SH-SY5Y (cell line): Measurements from ENCODE around the gene ATP9A.

Experiments used
- GATA2 ChIP-seq: IDR thresholded peaks from 2 replicates; pipeline ENCODE4 v1.6.1; 2011; ENCODE audit warnings: mild to moderate bottlenecking, low read depth, low read length
- GATA3 ChIP-seq: IDR thresholded peaks from 2 replicates; pipeline ENCODE4 v1.6.1; 2011; ENCODE audit warnings: low read depth, mild to moderate bottlenecking, low read length, moderate library complexity

Gene ATP9A

DNA sequence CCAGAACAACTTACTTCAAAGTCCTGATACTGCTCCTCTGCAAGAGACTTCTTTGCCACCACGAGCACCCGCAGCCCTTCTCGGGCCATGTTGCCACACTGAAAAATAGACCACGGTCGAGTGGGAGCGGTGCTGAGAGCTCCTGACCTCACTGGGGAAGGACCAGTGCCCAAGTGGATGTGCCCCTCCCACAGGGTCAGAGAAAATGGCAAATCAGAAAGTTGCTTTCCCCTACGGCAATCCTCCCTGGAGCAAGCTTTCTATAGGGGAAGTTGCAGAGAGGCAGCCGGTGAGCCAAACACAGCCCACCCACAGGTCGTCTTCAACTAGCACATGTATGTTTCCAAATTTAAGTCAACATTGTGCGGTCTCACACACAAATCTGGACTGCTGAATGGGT lies 140.6 kb downstream of the ATP9A start:
- no peak for TF ChIP-seq GATA2
- no peak for TF ChIP-seq GATA3

- no peak for TF ChIP-seq GATA2
- TF ChIP-seq GATA3: no peak
Observed at GRCh38 chr20:51625105-51625504, 143.1 kb downstream of the ATP9A start.

- TF ChIP-seq GATA2: no peak
- TF ChIP-seq GATA3: no peak
Observed at GRCh38 chr20:51624157-51624731, 143.9 kb downstream of the ATP9A start.

DNA sequence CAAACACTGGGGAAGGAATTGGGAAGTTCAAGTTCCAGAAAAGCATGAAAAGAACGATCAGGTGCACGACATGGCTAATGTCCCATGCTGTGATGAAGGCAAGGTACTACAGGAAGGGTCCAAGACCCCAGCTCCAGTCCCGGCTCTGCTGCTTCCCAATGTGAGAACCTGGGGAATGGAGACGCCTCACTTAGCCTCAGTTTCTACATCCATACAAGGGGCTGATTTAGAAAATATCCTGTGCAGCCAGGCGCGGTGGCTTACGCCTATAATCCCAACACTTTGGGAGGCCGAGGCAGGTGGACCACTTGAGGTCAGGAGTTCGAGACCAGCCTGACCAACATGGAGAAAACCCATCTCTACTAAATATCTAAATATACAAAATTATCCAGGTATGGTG lies 144.9 kb downstream of the ATP9A start:
- TF ChIP-seq GATA2 (no peak), GATA3 (no peak)

GRCh38 chr20:51622004-51622874 lies 146.0 kb downstream of the ATP9A start:
- TF ChIP-seq GATA2 (no peak), GATA3 (no peak)

DNA sequence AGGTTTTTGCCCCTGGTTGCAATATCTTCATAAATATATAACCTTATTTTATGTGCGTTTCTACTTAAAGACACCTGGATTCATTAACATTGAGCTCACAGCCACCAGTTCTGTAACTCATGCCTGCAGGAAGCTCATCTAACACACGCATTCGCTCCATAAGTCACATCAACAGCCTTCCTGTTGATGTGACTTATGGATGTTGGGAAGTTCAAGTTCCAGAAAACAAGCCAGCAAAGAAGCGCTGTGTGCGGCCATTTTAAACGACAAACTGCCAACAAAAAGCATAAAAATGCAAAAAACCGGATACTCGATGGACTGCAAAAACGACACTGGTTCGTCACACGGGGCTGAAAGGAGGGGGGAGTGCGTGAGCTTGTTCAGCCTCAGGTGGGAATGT lies 147.8 kb downstream of the ATP9A start:
- no peak for TF ChIP-seq GATA2

GRCh38 chr20:51616060-51616459 lies 152.1 kb downstream of the ATP9A start:
- no peak for TF ChIP-seq GATA3
- no peak for TF ChIP-seq GATA2

DNA sequence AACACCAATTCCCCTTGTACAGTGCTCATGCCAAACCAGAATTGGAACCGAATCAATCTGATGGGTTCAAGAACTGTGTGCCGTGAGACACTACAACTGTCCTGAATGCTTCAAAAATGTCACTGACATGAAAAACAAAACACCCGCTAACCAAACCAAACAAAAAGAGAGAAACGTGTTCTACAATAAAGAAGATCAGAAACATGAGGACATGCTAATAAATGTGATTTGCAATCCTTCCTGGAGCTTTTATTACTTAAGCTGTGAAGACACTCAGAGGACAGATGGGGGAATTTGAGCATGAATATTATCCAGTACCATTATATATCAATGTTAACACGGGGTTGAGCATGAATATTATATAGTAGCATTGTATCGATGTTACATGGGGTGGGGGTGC lies 153.5 kb downstream of the ATP9A start:
- TF ChIP-seq GATA3 (no peak), GATA2 (no peak)

DNA sequence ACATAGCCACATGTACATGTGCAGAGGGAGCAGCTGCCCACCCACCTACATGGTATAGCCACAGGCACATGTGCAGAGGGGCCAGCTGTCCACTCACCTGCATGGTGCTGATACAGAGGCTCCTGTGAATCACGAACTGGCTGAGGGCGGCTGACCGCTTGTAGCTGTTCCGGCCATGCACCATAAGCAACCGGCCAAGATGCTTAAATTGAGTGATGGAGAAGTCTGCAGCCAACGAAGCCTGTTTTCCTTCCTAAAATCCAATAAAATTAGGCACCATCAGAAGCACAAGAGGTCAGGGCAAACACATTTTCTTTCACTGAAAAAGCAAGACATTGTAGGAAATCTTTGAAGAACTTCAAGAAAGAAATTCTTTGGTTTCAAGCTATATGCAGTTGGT lies 154.6 kb downstream of the ATP9A start:
- TF ChIP-seq GATA2: no peak
- TF ChIP-seq GATA3: no peak

- TF ChIP-seq GATA3: no peak
- no peak for TF ChIP-seq GATA2
Observed at GRCh38 chr20:51612896-51613295, 155.3 kb downstream of the ATP9A start.

DNA sequence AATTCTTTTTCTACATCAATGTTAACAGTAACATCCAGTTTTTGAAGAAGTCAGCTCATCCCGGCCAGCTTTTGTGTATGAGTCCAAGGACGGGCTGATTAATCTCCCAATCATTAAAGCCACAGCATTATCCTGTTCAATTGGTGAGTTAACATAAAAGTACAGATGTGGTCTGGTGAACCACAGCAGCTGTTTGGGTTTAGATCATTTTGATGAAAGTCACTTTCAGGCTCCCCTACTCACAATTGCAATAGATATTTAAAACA lies 156.6 kb downstream of the ATP9A start:
- TF ChIP-seq GATA3: no peak
- no peak for TF ChIP-seq GATA2

- TF ChIP-seq GATA2 (no peak), GATA3 (no peak)
Observed at GRCh38 chr20:51610761-51611624, 157.2 kb downstream of the ATP9A start.

- TF ChIP-seq GATA3: no peak
- TF ChIP-seq GATA2: no peak
Observed at GRCh38 chr20:51610111-51610510, 158.1 kb downstream of the ATP9A start.

- TF ChIP-seq GATA3 (no peak), GATA2 (no peak)
Observed at GRCh38 chr20:51609251-51609650, 158.9 kb downstream of the ATP9A start.

DNA sequence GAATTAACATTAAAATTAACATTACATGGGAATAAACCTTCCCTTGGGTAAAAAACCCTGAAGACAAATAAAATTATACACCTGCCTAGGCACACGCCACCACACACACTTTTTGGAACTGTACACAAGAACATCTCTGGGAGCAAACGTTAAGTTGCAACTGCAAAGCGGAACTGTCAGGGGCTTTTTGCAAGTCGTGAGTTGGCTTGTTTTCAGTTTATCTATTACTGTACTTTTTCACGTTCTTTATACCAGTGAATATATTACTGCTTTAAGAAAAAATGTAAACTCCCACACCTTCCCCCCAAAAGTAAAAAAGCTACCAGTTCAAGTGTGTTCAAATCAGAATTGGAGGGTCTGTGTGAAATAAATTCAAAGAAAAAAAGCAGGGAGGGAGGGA lies 160.1 kb downstream of the ATP9A start:
- TF ChIP-seq GATA2 (no peak), GATA3 (no peak)

GRCh38 chr20:51607170-51607569 lies 161.0 kb downstream of the ATP9A start:
- TF ChIP-seq GATA3 (no peak), GATA2 (no peak)
